HEK293T (cell line): ENCODE results near the gene VAT1L.
"Not testable (repeated sequence)": the region's sequence is repeated elsewhere in the genome, so short reads cannot be mapped to it uniquely, and the experiment has no call there.

ENCODE experiments used
- CTCF ChIA-PET: fragments of 350-600 bp; formaldehyde crosslinking; extraction: SDS; loops from one replicate; lab custom pipeline; 2021; ENCODE audit warnings: antibody characterized with exemption, inconsistent platforms; lab: Yijun Ruan, JAX
- POLR2A ChIA-PET: fragments of 350-600 bp; formaldehyde crosslinking; extraction: SDS; loops from one replicate; lab custom pipeline; 2020; ENCODE audit warnings: antibody characterized with exemption, inconsistent platforms; lab: Yijun Ruan, JAX
- DNase-seq: peaks from one replicate; pipeline ENCODE4 v3.0.0; 2012; ENCODE audit warnings: mixed read lengths; ENCODE audit errors: extremely low spot score
- ARNT ChIP-seq: fragments of 450-650 bp; IDR thresholded peaks from 2 replicates; pipeline ENCODE4 v1.6.1; 2017; ENCODE audit warnings: mild to moderate bottlenecking
- BHLHE40 ChIP-seq: fragments of 450-650 bp; IDR thresholded peaks from 2 replicates; pipeline ENCODE4 v1.6.1; 2016; ENCODE audit warnings: mild to moderate bottlenecking, moderate library complexity, borderline replicate concordance
- CTBP1 ChIP-seq: fragments of 450-650 bp; IDR thresholded peaks from 2 replicates; pipeline ENCODE4 v1.6.1; 2016; ENCODE audit warnings: borderline replicate concordance
- ELF4 ChIP-seq: fragments of 450-650 bp; IDR thresholded peaks from 2 replicates; pipeline ENCODE4 v1.6.1; 2017; ENCODE audit warnings: antibody characterized with exemption
- FOXA1 ChIP-seq: fragments of 450-650 bp; IDR thresholded peaks from 2 replicates; pipeline ENCODE4 v1.6.1; 2016; ENCODE audit warnings: mild to moderate bottlenecking
- FOXK2 ChIP-seq: fragments of 450-650 bp; IDR thresholded peaks from 2 replicates; pipeline ENCODE4 v1.6.1; 2016; ENCODE audit warnings: mild to moderate bottlenecking
- FOXM1 ChIP-seq: fragments of 450-650 bp; IDR thresholded peaks from 2 replicates; pipeline ENCODE4 v1.6.1; 2017; ENCODE audit warnings: mild to moderate bottlenecking, borderline replicate concordance
- HDGF ChIP-seq: fragments of 450-650 bp; IDR thresholded peaks from 2 replicates; pipeline ENCODE4 v1.6.1; 2017; ENCODE audit warnings: antibody characterized with exemption, borderline replicate concordance
- L3MBTL2 ChIP-seq: fragments of 450-650 bp; conservative IDR thresholded peaks from 2 replicates; pipeline ENCODE4 v1.6.1; 2016; ENCODE audit warnings: mild to moderate bottlenecking
- LEF1 ChIP-seq: fragments of 450-650 bp; IDR thresholded peaks from 2 replicates; pipeline ENCODE4 v1.6.1; 2017; ENCODE audit warnings: mild to moderate bottlenecking, borderline replicate concordance
- NFRKB ChIP-seq: fragments of 450-650 bp; IDR thresholded peaks from 2 replicates; pipeline ENCODE4 v1.6.1; 2016; ENCODE audit warnings: mild to moderate bottlenecking, moderate library complexity
- PKNOX1 ChIP-seq: fragments of 450-650 bp; IDR thresholded peaks from 2 replicates; pipeline ENCODE4 v1.6.1; 2016
- SP1 ChIP-seq: fragments of 450-650 bp; IDR thresholded peaks from 2 replicates; pipeline ENCODE4 v1.6.1; 2017
- SUZ12 ChIP-seq: fragments of 450-650 bp; IDR thresholded peaks from 2 replicates; pipeline ENCODE4 v1.6.1; 2016; ENCODE audit warnings: mild to moderate bottlenecking
- TARDBP ChIP-seq: fragments of 450-650 bp; IDR thresholded peaks from 2 replicates; pipeline ENCODE4 v1.6.1; 2016
- ZNF384 ChIP-seq: fragments of 450-650 bp; IDR thresholded peaks from 2 replicates; pipeline ENCODE4 v1.6.1; 2016

Gene VAT1L

GRCh38 chr16:77985111-77985510, 196.7 kb downstream of the VAT1L start:
- no peak for DNase-seq
- ChIA-PET POLR2A (no interaction called here), CTCF (no interaction called here)
- TF ChIP-seq ZNF384: no peak
- TF ChIP-seq HDGF: no peak
- TF ChIP-seq FOXM1: no peak
- TF ChIP-seq FOXA1: no peak
- no peak for TF ChIP-seq TARDBP
- TF ChIP-seq CTBP1: no peak
- TF ChIP-seq SUZ12: no peak
- TF ChIP-seq ARNT: no peak
- TF ChIP-seq LEF1: no peak

- POLR2A ChIA-PET: no interaction called here
- no peak for TF ChIP-seq L3MBTL2
- TF ChIP-seq BHLHE40: no peak
- TF ChIP-seq PKNOX1: no peak
- no peak for TF ChIP-seq CTBP1
- TF ChIP-seq ELF4: no peak
- no peak for TF ChIP-seq ZNF384
- TF ChIP-seq ARNT: no peak
- TF ChIP-seq LEF1: no peak
- no peak for TF ChIP-seq NFRKB
- TF ChIP-seq FOXK2: no peak
- no peak for TF ChIP-seq SP1
- no peak for TF ChIP-seq FOXM1
- no peak for TF ChIP-seq TARDBP
- no peak for TF ChIP-seq HDGF
- CTCF ChIA-PET: no interaction called here
- DNase-seq: no peak
Observed at GRCh38 chr16:77986011-77986740, 197.8 kb downstream of the VAT1L start.

GRCh38 chr16:77987810-77988209, 199.4 kb downstream of the VAT1L start:
- no peak for DNase-seq
- ChIA-PET CTCF (no interaction called here), POLR2A (no interaction called here)
- TF ChIP-seq L3MBTL2: no peak
- TF ChIP-seq ARNT: no peak
- TF ChIP-seq SUZ12: no peak
- no peak for TF ChIP-seq FOXK2
- no peak for TF ChIP-seq NFRKB

- TF ChIP-seq FOXK2 (no peak), HDGF (no peak), L3MBTL2 (no peak), BHLHE40 (no peak), SUZ12 (no peak), TARDBP (no peak)
- POLR2A ChIA-PET: no interaction called here
- no peak for DNase-seq
- CTCF ChIA-PET: no interaction called here
Observed at GRCh38 chr16:77989846-77990245, 201.5 kb downstream of the VAT1L start.

GRCh38 chr16:77991701-77992100, 203.3 kb downstream of the VAT1L start:
- POLR2A ChIA-PET: no interaction called here
- DNase-seq: no peak
- TF ChIP-seq L3MBTL2 (no peak), ELF4 (no peak), ZNF384 (no peak)
- CTCF ChIA-PET: no interaction called here

GRCh38 chr16:77992381-77992780, 204.0 kb downstream of the VAT1L start:
- POLR2A ChIA-PET, DNase-seq: not testable (repeated sequence)
- CTCF ChIA-PET: interaction anchor here (0.9 kb wide), 1 partner anchor 10 kb away, joined by 3 read pairs; no protein-coding TSS in a partner anchor

- DNase-seq: no peak
- CTCF ChIA-PET: interaction anchor here (0.9 kb wide), 1 partner anchor 10 kb away, joined by 3 read pairs; no protein-coding TSS in a partner anchor
- POLR2A ChIA-PET: no interaction called here
- TF ChIP-seq LEF1 (no peak), FOXA1 (no peak), HDGF (no peak), SUZ12 (no peak)
Observed at GRCh38 chr16:77993111-77993985, 205.0 kb downstream of the VAT1L start.

GRCh38 chr16:77995843-77996455, 207.6 kb downstream of the VAT1L start:
- no peak for DNase-seq
- POLR2A ChIA-PET: no interaction called here
- TF ChIP-seq NFRKB: no peak
- no peak for TF ChIP-seq TARDBP
- TF ChIP-seq PKNOX1: no peak
- TF ChIP-seq FOXK2: no peak
- TF ChIP-seq ARNT: no peak
- no peak for TF ChIP-seq L3MBTL2
- TF ChIP-seq BHLHE40: no peak
- TF ChIP-seq LEF1: no peak
- no peak for TF ChIP-seq ZNF384
- TF ChIP-seq CTBP1: no peak
- no peak for TF ChIP-seq HDGF
- no peak for TF ChIP-seq FOXA1
- no peak for TF ChIP-seq ELF4
- TF ChIP-seq FOXM1: no peak
- no peak for TF ChIP-seq SUZ12
- no peak for TF ChIP-seq SP1
- CTCF ChIA-PET: interaction anchor here (0.7 kb wide), 2 partner anchors 19 to 322 kb away, joined by 3 read pairs; no protein-coding TSS in a partner anchor
